ENCODE measurements around the gene TENM3.
A peak's percentile ranks its signal among the peaks of the same experiment; 100 is the strongest.
"Not testable (repeated sequence)": the region's sequence is repeated elsewhere in the genome, so short reads cannot be mapped to it uniquely, and the experiment has no call there.

The TENM3 gene

DNA sequence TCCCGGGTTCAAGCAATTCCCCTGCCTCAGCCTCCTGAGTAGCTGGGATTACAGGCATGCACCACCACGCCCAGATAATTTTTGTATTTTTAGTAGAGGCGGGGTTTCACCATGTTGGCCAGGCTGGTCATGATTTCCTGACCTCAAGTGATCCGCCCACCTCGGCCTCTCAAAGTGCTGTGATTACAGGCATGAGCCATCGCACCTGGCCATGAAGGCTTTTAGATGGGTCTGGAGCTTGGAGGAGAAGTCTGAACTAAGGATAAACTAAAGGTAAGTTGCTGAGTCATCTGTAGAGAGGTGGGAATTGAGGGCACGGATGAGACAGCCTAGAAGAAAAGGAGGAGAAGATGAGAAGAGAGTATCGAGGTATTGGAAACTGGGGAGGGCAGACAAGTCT, at the start of gene TENM3:
TSS of gene TENM3 (plus strand) at position 199 of the 400 bp plus-strand sequence. CDS start 80,619 bp downstream, outside the sequence.
- not testable (repeated sequence) for DNase-seq (ENCODE audit: low read depth)

DNA sequence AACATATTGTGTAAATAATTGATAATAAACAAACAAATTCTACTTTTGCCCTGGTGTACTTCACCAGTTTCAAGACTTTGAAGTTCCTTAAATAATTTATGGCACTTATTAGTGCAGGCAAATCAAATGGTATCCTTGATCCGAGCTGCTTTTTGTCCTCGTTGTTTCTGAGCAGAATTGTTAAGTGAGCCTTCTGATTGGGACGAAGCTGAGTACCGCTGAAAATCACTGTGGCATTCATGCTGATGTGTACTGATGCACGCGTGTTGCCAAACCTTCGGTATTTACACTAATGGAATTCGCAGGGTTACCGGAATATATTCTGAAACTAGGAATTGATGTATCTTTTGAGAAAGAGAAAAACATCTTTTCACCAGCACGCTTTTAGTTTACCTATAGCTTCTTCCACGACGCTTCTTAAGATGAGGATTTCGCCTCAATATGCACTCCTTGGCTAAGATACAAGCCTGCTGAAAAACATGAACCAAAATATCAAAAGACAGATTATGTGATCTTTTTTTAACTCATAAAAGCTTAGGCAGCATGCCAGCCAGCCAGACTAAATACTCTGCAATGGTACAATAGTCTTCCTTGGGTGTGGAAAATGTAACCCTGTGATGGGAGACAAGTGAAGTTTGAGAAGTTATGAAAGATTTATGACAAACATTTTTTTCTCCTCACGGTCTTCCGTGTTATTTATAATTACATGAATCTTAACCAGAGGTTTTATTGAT, 48.9 kb upstream of the TENM3 start:
- DNase-seq (ENCODE audit: low read depth): no peak

DNA sequence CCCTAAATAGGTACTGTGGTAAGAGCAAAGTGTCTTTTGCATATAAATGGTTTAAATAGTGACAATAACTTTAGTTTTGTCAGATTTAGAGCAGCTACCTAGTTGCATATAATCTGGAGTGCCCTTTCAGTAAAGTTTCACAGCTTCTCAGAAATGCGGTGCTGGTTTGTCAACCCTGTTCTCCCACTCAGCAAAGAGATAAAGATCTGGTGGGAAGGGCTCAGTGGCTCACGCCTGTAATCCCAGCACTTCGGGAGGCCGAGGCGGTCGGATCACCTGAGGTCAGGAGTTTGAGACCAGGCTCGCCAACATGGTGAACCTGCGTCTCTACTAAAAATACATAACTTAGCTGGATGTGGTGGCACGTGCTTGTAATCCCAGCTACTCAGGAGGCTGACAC, 45.6 kb upstream of the TENM3 start:
- DNase-seq (ENCODE audit: low read depth): no peak

DNA sequence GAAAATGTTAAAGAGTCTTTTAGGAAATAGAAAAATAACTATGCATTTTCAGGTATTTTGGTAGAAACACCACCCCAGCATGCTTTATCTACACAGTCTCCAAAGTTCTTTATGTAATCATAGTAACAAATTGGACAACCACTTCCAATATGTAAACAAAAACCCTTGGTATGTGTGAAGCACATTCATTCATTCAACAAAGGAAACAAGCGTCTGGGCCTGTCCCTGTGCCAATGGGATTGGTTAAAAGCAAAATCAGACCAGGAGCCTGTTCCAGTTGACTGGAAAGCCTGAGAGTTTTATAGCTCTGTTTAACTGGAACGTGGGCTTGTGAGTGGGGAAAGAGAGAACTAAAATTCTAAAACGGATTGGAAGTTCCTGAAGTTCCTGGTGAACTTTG, 41.3 kb upstream of the TENM3 start:
- DNase-seq (ENCODE audit: low read depth): no peak

DNA sequence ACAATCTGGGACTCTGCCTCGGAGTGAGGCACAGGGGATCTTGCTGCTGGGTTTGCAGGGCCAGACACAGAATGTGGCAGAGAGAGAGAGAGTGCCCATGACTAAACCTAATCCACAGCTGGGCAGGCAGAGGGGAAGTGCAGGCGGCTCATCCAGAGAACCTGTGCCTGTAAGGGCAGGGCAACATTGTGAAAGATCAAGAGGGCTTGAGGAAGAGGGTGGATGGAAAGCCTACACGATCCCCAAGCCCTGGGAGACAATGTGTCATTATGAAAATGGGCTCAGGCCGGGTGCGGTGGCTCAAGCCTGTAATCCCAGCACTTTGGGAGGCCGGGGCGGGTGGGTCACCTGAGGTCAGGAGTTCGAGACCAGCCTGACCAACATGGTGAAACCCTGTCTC, 40.6 kb upstream of the TENM3 start:
- DNase-seq (ENCODE audit: low read depth): no peak

DNA sequence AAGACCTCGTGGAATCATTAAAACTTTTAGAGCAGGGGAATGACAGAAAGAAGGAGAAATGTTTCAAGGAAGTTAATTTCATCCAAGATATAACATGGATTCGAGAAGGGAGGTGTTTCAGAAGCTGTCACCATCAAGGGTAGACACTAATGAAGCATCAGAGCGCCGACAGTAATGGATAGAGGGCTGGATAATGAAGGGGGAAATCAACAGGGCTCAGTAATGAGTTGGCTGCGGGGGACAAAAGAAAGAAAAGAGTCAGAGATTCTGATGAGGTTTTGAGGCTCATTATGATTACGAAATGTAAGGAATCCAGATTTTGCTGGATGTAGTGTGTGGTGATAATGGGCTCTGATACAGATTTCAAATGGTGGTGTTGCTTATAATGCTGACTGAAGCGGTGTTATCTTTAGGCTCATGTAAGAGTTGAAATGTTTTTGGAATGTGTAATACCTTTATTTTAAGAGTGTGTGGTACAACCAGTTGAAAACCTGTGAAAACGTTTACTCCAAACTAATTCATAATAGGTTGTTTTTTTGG, 39.3 kb upstream of the TENM3 start:
- DNase-seq (ENCODE audit: low read depth): no peak

DNA sequence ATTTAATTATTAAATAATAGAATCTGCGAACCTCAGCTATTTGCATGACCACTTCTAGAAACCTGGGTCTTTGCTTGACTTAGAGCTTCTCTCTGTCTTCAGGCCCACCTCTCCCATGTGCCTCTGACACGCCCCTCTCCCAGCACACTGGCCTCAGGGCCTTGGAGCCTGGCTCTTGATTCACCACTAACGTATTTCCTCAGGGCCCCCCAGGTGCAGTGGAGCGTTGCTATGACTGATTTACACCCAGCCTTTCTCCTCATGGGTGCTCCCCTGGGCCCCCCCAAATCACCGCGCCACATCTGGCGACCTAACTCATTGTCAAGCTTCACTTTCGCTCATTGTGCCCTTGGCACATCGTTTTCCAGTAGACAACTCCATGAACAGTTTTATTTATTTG, 37.9 kb upstream of the TENM3 start:
- no peak for DNase-seq (ENCODE audit: low read depth)

DNA sequence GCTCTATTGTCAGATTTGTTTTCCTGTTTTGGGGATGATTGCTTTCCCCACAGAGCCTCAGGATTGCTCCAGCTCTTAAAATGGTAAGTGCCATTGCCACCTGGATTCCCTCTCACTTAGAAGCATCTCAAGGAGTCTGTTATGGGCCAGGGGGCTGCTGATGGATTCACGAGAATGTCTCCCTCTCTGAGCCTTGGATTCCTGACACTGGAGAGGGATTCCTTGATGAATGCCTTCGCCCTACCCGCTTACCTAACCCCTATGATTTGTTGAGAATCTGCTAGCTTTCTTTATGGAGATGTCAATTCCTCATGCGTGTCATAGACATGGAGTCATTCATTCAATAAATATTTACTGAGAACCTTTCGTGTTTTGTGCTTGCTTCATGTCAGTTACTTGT, 36.9 kb upstream of the TENM3 start:
- DNase-seq (ENCODE audit: low read depth): no peak

DNA sequence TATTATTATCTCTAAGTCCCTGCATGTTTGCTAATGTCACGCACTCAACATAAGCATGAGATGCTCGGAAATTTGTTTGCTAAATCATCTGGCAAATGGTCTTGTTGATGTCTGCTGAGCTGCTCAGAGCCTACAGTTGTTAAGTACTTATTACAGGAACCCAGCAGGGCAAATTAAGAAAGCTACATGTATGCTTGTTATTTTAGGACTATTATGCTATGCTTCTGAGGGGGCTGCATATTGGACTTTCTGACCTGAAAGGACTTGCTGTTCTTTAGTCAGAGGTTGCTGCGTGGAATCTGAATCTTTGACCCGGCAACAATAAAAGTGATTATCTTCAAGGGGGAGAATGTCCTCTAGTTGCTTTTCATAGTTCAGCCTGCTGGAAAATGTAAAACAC, 36.3 kb upstream of the TENM3 start:
- no peak for DNase-seq (ENCODE audit: low read depth)

DNA sequence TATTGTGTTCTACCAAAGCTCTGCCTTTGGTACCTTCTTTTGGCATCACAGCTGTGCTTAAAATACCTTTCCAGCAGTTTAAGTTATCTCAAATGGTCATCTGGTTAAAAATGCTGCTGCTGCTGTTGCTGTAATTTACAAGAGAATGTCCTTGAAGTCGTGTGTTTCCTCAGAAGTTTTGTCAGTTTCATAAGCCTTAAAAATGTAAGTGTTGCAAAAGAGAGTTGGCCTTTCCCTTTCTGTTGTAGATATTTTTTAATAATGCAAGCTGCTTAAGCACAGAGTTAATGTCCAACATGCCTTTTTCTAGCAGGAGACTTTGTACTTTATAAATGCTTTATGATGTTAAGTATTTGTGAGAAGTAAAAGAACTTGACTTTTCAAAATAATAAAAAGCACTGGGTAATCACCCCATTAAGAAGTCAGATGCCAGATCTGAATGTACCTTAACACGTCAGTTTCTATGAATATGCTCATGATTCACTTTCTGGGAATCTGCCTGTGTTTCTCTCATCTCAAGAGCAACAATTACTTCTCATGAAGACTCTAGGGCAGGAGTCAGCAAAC, 35.3 kb upstream of the TENM3 start:
- peak; percentile 80 for DNase-seq (ENCODE audit: low read depth)

DNA sequence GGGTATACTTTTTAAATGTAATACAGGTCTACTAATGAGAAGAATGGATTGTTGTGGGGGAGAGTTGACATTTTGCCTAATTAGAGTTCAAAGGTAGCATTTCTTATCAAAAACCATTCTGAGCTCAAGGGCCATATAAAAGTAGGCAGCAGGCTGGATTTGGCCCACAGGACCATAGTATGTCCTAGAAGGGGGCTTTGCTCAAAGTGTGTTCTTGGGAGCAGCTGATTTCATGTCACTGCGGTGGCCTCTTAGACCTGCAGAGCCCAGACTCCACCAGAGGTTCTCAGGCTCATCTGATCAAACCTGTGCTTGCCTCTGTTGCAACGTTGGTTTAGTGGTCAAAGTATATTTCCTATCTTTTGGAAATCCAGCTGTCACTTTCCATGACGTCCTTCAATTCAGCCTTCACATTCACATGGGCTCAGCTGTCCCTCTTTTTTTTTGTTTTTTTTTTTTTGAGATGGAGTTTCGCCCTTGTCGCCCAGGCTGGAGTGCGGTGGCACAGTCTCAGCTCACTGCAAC, 34.6 kb upstream of the TENM3 start:
- no peak for DNase-seq (ENCODE audit: low read depth)

DNA sequence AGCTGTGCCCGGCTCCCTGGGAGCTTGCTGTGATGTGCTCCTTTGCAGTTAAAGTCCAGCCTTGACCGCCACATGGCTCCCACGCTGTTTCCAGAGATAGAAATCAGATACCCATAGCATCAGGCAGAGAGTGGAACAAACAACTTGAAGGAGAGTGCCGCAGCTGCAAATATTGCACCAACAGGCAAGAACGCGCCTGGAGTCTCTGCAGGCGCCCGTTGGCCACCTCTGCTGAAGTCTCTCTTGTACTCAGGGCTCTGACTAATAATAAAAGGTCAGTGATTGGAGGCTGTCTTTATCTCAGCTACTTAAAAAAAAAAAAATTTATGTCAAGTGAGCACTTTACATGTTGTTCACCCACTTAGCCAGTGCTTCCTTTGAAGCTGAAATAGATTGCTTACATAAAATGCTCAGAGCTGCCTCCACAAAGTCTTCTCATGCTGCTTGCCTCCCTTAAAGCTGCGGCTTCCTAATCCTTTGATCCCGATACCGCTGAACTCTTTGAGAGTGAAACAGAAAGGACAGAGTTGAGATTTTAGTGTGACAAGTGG, 30.9 kb upstream of the TENM3 start:
- DNase-seq (ENCODE audit: low read depth): peak; percentile 62

DNA sequence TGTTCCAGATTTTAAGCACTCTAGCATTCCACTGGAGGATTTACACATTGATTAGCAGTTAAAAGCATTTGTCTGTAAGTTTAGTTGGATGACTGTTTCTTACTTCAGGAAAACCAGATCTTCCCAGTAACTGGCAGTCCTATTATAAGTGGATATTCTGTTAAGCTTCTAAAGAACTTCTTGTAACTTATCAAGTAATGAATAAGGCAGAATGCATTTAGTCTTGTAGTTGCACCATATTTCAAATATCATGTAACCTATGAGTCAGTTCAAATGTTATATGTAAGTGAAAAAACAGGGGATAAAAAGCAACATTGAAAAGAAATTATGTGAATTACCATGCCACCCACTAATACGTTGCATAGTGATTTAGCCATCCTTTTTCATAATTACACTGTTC, 30.2 kb upstream of the TENM3 start:
- DNase-seq (ENCODE audit: low read depth): no peak

DNA sequence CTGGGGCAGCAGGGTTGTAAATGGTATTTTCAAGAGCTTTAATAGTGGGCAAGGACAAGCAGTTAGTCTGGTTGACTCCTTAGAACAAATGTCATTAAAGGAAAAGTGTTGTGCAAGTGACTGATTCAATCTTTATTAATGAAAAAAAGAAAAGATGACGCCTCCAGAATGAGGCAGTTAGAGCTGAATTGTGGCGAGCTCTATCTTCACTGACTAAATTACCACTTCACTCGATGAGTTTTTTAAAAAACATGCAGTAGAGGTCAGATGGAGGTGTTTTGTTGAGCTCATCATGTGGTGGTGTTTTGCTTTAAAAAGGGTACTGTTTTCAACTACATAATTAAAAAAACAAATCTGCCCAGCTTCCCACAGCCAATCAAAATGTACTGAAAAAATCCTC, 28.1 kb upstream of the TENM3 start:
- no peak for DNase-seq (ENCODE audit: low read depth)

DNA sequence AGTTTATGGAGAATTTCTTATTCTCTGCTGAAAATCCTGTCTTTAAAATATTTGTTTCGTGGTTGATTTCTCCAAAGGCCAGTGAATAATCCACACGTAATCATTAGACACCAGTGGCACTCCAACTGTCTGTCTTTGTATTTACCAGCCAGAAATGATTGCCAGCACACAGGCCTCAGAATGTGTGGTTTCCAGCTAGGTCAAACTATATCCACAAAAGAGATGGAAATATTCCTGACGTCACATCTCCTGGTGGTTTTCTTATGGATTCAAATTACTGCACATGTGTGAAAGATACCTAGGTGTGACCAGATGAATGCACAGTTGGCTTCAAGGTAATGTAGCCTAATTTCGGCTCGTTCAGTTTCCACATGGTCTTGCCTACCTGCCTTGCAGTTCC, 27.2 kb upstream of the TENM3 start:
- DNase-seq (ENCODE audit: low read depth): no peak

DNA sequence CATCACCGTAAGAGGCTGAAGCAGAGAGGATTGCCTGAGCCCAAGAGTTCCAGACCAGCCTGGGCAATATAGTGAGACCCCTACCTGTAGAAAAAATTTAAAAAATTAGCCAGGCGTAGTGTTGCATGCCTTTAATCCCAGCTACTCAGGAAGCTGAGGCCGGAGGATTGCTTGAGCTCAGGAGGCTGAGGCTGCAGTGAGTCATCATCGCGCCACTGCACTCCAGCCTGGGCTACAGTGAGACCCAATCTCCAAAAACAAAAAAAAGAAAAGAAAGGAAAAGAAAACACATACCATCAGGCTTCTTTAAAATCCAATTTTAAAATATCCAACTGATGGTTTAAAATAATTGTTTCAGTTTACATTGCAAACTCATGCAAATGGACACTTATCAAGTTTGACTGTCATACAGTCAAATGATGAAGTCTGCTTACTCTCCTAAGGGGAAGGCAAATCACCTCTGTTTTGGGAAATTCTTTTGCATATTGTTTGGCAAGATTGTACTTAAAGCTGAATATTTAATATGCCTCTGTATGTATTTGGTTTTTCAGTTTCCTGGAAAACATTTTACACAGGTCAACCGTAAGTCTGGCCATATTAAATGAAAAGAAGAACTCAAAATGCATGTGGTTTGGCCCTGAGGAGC, 23.7 kb upstream of the TENM3 start:
- DNase-seq (ENCODE audit: low read depth): no peak

DNA sequence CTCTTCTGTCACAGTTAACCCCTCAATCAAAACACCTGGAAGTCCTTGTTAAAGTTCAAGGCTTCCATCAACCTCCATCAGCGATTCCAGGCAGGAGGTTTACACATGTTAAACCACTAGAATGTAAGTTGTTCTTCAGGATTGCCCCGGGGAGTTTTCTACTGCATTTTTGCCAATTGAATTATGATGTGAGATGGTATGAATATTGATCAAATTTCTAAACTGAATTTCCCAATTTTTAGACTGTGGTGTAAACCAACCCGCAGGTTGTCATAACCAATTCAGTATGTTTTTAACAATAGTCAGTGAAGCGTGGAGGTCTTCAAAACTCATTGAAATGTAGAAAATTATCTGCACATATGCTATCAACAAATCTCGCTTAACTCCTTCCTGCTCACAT, 21.2 kb upstream of the TENM3 start:
- no peak for DNase-seq (ENCODE audit: low read depth)

DNA sequence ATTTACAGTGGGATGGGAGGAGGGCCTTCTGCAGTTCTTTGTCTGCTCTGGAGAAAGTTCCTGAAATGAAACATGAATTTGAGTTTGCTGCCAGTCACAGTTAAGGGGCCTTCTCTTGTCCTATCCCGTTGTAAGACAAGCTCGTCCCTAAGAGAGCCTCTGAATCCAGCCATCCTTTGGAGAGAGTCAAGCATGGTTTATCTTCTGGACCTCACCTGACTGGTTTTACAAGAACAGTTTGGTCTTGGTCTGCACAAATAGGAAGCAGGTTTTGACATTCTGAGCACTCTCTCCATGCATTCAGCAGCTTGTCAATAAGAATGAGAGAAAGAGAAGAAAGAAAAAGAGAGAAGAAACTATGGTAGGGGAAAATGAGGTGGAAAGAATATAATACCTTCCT, 20.4 kb upstream of the TENM3 start:
- DNase-seq (ENCODE audit: low read depth): no peak

DNA sequence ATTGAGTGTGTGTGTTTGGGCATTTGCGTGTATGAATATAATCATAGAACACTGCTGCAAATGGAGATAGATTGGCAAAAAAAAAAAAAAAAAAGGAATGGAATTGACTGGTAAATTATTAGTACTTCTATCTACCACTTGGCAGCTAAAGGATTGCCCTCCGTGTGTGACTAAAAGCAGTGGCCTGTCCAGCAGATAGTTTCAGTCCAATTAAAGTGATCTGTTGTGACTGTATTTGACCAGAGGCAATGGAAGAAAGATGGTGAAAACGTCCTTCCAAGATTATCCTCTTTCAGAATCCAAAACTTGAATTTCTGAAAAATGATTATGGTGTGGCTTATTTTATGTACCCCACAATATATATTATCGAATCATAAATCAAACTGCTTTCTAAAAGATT, 19.5 kb upstream of the TENM3 start:
- no peak for DNase-seq (ENCODE audit: low read depth)

DNA sequence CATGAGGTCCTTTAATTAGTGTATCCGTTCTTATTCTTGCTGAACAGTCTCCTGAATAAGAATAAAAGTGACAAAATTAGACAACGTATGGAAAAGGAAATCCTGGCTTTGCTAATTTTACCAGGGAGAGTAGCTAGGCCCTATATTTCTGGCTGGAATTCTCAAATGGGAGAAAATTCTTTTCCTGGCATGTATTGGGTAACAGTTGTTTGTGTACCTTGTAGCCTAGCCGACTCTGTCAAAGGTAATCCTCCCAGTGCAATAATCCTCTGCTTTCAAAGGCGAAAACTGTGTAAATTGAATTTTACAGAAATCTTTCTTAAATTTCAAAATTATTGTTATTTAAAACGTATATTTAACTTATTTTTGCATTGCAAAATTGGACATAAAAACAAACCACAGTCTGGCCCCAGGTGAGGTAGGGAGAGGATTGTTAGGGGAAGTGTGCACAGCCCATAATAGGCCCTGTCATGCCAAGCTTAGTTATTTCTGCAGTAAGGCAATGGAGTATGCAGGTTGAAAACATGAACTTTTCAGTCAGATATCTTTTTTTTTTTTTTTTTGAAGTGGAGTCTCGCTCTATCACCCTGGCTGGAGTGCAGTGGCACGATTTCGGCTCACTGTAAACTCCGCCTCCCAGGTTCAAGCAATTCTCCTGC, 18.9 kb upstream of the TENM3 start:
- DNase-seq (ENCODE audit: low read depth): no peak

DNA sequence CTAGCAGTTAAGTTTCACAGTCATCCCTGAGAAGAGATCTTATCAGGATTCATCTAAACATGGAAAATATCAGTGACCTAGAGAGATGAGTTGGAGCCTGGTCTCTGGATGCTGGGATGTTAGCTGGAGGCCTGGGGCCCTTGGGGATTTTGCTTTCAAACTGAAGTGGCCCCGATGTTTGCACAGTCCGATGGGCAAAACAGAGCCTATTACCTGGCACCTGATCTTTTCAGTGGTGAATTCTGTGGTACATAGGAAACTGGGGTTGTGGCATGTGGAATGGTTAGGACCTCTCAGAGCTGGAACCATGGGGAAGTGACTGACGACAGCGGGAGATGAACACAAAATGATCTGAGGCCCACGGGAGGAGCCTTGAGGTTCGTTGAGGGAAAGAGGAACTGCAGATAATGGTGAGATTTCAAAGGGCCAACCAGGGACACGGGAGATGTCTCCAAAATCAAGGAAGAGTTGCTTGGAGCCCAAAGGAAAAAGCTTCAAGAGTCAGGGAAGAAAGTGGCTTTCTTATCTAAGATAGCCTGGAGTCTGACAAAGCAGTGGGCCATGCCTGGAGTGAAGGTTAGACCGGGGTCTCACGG, 17.8 kb upstream of the TENM3 start:
- DNase-seq (ENCODE audit: low read depth): no peak

DNA sequence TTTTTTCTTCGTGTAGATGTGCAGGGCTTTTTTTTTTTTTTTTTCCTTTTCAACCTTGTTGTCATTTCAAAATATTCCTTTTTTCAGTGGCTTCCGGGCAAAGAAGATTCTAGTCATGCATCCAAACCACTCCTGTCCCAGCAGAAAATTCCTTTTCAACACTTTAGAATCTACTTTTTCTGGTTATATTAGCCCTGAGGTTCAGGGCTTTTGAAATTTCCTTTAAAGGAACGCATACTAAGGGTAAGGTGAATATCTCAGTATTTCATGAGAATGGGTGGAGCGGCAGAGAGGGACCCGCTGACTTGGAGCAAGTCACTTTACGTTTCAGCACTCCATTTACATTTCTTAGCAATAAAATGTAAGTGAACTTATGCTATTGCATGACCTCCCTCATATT, 15.6 kb upstream of the TENM3 start:
- no peak for DNase-seq (ENCODE audit: low read depth)
